SK-N-SH (cell line): Measurements from ENCODE around the gene USB1. TPM values are rescaled to one million over a fixed set of nuclear protein-coding genes. Genes with fewer than 3 reads are reported as not detected.

Experiments
- CTCF ChIA-PET: fragments of 300-600, 350-600 bp; formaldehyde crosslinking; extraction: SDS; loops from one replicate; lab custom pipeline; 2021; lab: Yijun Ruan, JAX
- POLR2A ChIA-PET: fragments of 350-600 bp; sonication (Branson Sonifier 250); formaldehyde crosslinking; extraction: SDS; loops from one replicate; lab custom pipeline; 2020; ENCODE audit warnings: antibody characterized with exemption, inconsistent platforms; lab: Yijun Ruan, JAX
- DNase-seq: peaks from one replicate; pipeline ENCODE4 v3.0.0; 2012
- H2AFZ ChIP-seq: fragments of 200-600 bp; sonication (generic); 2 replicates; pipeline ENCODE4 v1.8.1; 2016; ENCODE audit warnings: antibody characterized with exemption, mild to moderate bottlenecking, low read depth
- H3F3A ChIP-seq: fragments of 200-600 bp; sonication (generic); replicated peaks from 2 replicates; pipeline ENCODE3; 2016; ENCODE audit warnings: antibody characterized with exemption, mild to moderate bottlenecking; ENCODE audit not compliant: insufficient read depth
- H3K27ac ChIP-seq, 2 experiments: fragments of 200-500 bp in 1 of 2; fragments of 200-600 bp in 1 of 2; sonication (Bioruptor generic) in 1 of 2; sonication (generic), shearing (Covaris generic) in 1 of 2; 2 replicates each; pipeline versions ENCODE4 v1.5.1 to v1.6.1; 2014 to 2016; ENCODE audit warnings: low read depth in 2 of 2, inconsistent platforms in 1 of 2, low read length in 1 of 2, mild to moderate bottlenecking in 1 of 2, mixed read lengths in 1 of 2
- H3K27me3 ChIP-seq: fragments of 200-600 bp; sonication (generic), shearing (Covaris generic); 2 replicates; pipeline ENCODE4 v1.6.1; 2016; ENCODE audit warnings: mixed run types; ENCODE audit not compliant: insufficient read depth
- H3K36me3 ChIP-seq, 2 experiments: fragments of 200-500 bp in 1 of 2; fragments of 200-600 bp in 1 of 2; sonication (Bioruptor generic) in 1 of 2; sonication (generic) in 1 of 2; replicated peaks in 1 of 2; 2 replicates each; pipeline versions ENCODE3 to v1.5.1; 2014 to 2016; ENCODE audit warnings: low read length in 1 of 2, mild to moderate bottlenecking in 1 of 2; ENCODE audit not compliant: insufficient read depth in 2 of 2, control insufficient read depth in 1 of 2
- H3K4me1 ChIP-seq, 2 experiments: fragments of 200-500 bp in 1 of 2; fragments of 200-600 bp in 1 of 2; sonication (Bioruptor generic) in 1 of 2; sonication (generic), shearing (Covaris generic) in 1 of 2; 2 replicates each; pipeline versions ENCODE4 v1.5.1 to v1.6.1; 2014 to 2016; ENCODE audit warnings: low read depth in 1 of 2, low read length in 1 of 2, mixed run types in 1 of 2; ENCODE audit not compliant: insufficient read depth in 2 of 2, control insufficient read depth in 1 of 2
- H3K4me2 ChIP-seq: fragments of 200-600 bp; sonication (generic), shearing (Covaris generic); 2 replicates; pipeline ENCODE4 v1.6.1; 2017; ENCODE audit warnings: mixed run types
- H3K4me3 ChIP-seq, 2 experiments: fragments of 200-500 bp in 1 of 2; fragments of 200-600 bp in 1 of 2; sonication (Bioruptor generic) in 1 of 2; sonication (generic), shearing (Covaris generic) in 1 of 2; 2 replicates each; pipeline versions ENCODE4 v1.5.1 to v1.8.1; 2014 to 2016; ENCODE audit warnings: low read depth in 2 of 2, inconsistent platforms in 1 of 2, low read length in 1 of 2, mild to moderate bottlenecking in 1 of 2, mixed read lengths in 1 of 2, moderate library complexity in 1 of 2
- H3K79me2 ChIP-seq: fragments of 200-600 bp; sonication (generic); 2 replicates; pipeline ENCODE4 v1.8.1; 2017; ENCODE audit warnings: mild to moderate bottlenecking; ENCODE audit not compliant: insufficient read depth
- H3K9ac ChIP-seq: fragments of 200-600 bp; sonication (generic); 2 replicates; pipeline ENCODE4 v1.6.1; 2017; ENCODE audit warnings: mixed run types
- H3K9me2 ChIP-seq: fragments of 200-600 bp; sonication (generic); 2 replicates; pipeline ENCODE4 v1.6.1; 2017; ENCODE audit warnings: mixed run types
- H3K9me3 ChIP-seq: fragments of 200-600 bp; sonication (generic); 2 replicates; pipeline ENCODE4 v1.6.1; 2017; ENCODE audit warnings: mixed run types, mild to moderate bottlenecking, moderate library complexity
- H4K20me1 ChIP-seq: fragments of 200-600 bp; sonication (generic); 2 replicates; pipeline ENCODE4 v1.6.1; 2017; ENCODE audit warnings: mild to moderate bottlenecking, mixed run types; ENCODE audit not compliant: insufficient read depth
- CHD2 ChIP-seq: fragments of 150-350 bp; IDR thresholded peaks from 2 replicates; pipeline ENCODE4 v1.6.1; 2018; ENCODE audit warnings: low read length; ENCODE audit not compliant: partially characterized antibody
- EP300 ChIP-seq, 2 experiments: IDR thresholded peaks; 2 replicates each; pipeline versions ENCODE4 v1.4.0 to v1.6.1; 2012; ENCODE audit warnings: borderline replicate concordance in 1 of 2, low read depth in 1 of 2, low read length in 1 of 2
- EZH2phosphoT487 ChIP-seq: fragments of 200-600 bp; sonication (generic); IDR thresholded peaks from 2 replicates; pipeline ENCODE4 v1.6.1; 2017; ENCODE audit warnings: low read depth, mixed run types, mild to moderate bottlenecking, antibody characterized with exemption, moderate library complexity, borderline replicate concordance
- GATA2 ChIP-seq: sonication (generic); formaldehyde crosslinking; IDR thresholded peaks from 2 replicates; pipeline ENCODE4 v1.5.0; 2020; ENCODE audit warnings: mild to moderate bottlenecking, missing genetic modification reagents
- JUND ChIP-seq: IDR thresholded peaks from 2 replicates; pipeline ENCODE4 v1.4.0; 2012
- MXI1 ChIP-seq: IDR thresholded peaks from 2 replicates; pipeline ENCODE4 v1.6.1; 2012; ENCODE audit warnings: mild to moderate bottlenecking, low read depth, low read length, improper control_type of control experiment
- YY1 ChIP-seq: IDR thresholded peaks from 2 replicates; pipeline ENCODE4 v1.4.0; 2012; ENCODE audit warnings: low read depth, mild to moderate bottlenecking
- WGBS: methylation state at CpG from one replicate; pipeline ENCODE4 v1.1.6; 2017; ENCODE audit warnings: low lambda C conversion rate; 5-methylcytosine and 5-hydroxymethylcytosine counted together
- polyA plus RNA-seq, 3 experiments: library from polyadenylated mRNA; depleted of rRNA; stranded (reverse); fragments of >200 nt; gene quantifications; 2 replicates each; pipeline ENCODE4 v1.2.3, GENCODE V29; 2012
- TF ChIP-seq, protein P1 (sequence below): IDR thresholded peaks from 2 replicates; pipeline ENCODE4 v1.4.0; 2012; ENCODE audit warnings: low read depth, borderline replicate concordance
- TF ChIP-seq, protein P2 (sequence below): fragments of 150-350 bp; IDR thresholded peaks from 2 replicates; pipeline ENCODE4 v1.6.1; 2016; ENCODE audit warnings: mild to moderate bottlenecking, low read depth, low read length
- TF ChIP-seq, protein P3 (sequence below): IDR thresholded peaks from 2 replicates; pipeline ENCODE4 v1.6.1; 2012; ENCODE audit warnings: mild to moderate bottlenecking, low read depth, low read length, moderate library complexity

The USB1 gene
- polyA plus RNA-seq, 1 of the 3 experiments (the other 2 are of a cell fraction): 94.1 TPM

DNA sequence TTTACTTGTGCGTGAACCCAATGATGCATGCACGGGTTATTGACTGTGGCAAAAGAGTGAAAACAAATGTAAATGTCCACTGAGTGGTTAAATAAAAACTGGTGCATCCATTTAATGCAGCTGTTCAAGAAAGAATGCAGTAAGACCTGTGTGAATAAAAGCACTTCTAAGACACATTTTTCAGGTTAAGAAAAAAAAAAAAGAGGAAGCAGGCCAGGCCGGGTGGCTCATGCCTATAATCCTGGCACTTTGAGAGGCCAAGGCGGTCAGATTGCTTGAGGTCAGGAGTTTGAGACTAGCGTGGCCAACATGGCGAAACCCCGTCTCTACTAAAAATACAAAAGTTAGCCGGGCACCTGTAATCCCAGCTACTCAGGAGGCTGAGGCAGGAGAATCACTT lies 42.1 kb upstream of the USB1 start:
- H3F3A ChIP-seq: no peaks in the 10 kb centered on the region
- WGBS: 76% methylated on average over 8 of the region's 8 CpGs
- POLR2A ChIA-PET: no interaction called here
- H3K4me3 ChIP-seq: no peak overlapping the region
- TF ChIP-seq EP300 (IDR thresholded peaks at IDR 0.05; ENCODE audit: borderline replicate concordance in 1 of 2, low read depth in 1 of 2, low read length in 1 of 2): no peak
- TF ChIP-seq EZH2phosphoT487: no peak
- no peak for TF ChIP-seq CHD2
- TF ChIP-seq, protein P1, sequence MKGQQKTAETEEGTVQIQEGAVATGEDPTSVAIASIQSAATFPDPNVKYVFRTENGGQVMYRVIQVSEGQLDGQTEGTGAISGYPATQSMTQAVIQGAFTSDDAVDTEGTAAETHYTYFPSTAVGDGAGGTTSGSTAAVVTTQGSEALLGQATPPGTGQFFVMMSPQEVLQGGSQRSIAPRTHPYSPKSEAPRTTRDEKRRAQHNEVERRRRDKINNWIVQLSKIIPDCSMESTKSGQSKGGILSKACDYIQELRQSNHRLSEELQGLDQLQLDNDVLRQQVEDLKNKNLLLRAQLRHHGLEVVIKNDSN: no peak
- H3K9me3 ChIP-seq: no peaks in the 10 kb centered on the region
- no peak overlapping the region for H3K9ac ChIP-seq
- H2AFZ ChIP-seq: no peak overlapping the region
- no peak overlapping the region for H3K4me2 ChIP-seq
- no peaks in the 10 kb centered on the region for H3K36me3 ChIP-seq
- H3K27ac ChIP-seq: no peak overlapping the region
- no peaks in the 10 kb centered on the region for H4K20me1 ChIP-seq
- H3K4me1 ChIP-seq: no peaks in the 10 kb centered on the region; a peak in 1 of 4 replicates
- CTCF ChIA-PET: interaction anchor here (1.1 kb wide), 2 partner anchors 42 to 59 kb away, joined by 3 to 4 read pairs; partner anchors contain the start of gene USB1
- H3K79me2 ChIP-seq: no peaks in the 10 kb centered on the region
- no peak for DNase-seq
- no peaks in the 10 kb centered on the region for H3K9me2 ChIP-seq
- H3K27me3 ChIP-seq: peaks cover 8% of the 10 kb centered on the region; the same call in 1 of the 2 replicates

DNA sequence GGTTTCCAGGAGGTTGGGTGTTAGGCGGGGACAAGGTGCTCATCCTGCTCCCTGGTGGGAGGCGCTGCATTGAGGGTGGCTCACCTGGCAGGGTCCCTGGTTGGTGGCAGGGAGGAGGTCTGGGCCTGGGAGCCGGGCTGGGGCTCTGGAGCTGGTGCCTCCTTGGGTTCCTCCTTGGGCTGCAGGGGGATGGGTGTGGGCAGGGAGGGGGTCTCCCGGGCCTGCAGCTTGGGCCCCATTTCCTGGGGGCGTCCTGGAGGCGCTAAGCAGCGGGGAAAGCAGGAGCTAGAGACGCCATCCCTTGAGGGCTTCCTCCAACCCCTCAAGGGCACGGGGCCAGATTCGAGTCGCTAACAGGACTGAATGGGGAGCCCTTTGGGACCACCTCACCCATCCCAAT lies 41.4 kb upstream of the USB1 start:
- 74% methylated on average over 11 of the region's 11 CpGs for WGBS
- no peak for DNase-seq
- no peaks in the 10 kb centered on the region for H3K9me3 ChIP-seq
- no peak overlapping the region for H3K9ac ChIP-seq
- ChIA-PET CTCF (interaction anchor here (1.1 kb wide), 1 partner anchor 60 kb away, joined by 4 read pairs; no protein-coding TSS in a partner anchor), POLR2A (no interaction called here)
- no peaks in the 10 kb centered on the region for H3K36me3 ChIP-seq
- H3K27me3 ChIP-seq: peaks cover 8% of the 10 kb centered on the region; the same call in 1 of the 2 replicates
- no peak overlapping the region for H3K4me3 ChIP-seq
- H3K27ac ChIP-seq: no peak overlapping the region
- H2AFZ ChIP-seq: no peak overlapping the region
- no peak for TF ChIP-seq GATA2
- TF ChIP-seq MXI1: no peak
- TF ChIP-seq YY1: no peak
- TF ChIP-seq JUND: no peak
- TF ChIP-seq, protein P2, sequence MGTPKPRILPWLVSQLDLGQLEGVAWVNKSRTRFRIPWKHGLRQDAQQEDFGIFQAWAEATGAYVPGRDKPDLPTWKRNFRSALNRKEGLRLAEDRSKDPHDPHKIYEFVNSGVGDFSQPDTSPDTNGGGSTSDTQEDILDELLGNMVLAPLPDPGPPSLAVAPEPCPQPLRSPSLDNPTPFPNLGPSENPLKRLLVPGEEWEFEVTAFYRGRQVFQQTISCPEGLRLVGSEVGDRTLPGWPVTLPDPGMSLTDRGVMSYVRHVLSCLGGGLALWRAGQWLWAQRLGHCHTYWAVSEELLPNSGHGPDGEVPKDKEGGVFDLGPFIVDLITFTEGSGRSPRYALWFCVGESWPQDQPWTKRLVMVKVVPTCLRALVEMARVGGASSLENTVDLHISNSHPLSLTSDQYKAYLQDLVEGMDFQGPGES: no peak
- TF ChIP-seq, protein P3, sequence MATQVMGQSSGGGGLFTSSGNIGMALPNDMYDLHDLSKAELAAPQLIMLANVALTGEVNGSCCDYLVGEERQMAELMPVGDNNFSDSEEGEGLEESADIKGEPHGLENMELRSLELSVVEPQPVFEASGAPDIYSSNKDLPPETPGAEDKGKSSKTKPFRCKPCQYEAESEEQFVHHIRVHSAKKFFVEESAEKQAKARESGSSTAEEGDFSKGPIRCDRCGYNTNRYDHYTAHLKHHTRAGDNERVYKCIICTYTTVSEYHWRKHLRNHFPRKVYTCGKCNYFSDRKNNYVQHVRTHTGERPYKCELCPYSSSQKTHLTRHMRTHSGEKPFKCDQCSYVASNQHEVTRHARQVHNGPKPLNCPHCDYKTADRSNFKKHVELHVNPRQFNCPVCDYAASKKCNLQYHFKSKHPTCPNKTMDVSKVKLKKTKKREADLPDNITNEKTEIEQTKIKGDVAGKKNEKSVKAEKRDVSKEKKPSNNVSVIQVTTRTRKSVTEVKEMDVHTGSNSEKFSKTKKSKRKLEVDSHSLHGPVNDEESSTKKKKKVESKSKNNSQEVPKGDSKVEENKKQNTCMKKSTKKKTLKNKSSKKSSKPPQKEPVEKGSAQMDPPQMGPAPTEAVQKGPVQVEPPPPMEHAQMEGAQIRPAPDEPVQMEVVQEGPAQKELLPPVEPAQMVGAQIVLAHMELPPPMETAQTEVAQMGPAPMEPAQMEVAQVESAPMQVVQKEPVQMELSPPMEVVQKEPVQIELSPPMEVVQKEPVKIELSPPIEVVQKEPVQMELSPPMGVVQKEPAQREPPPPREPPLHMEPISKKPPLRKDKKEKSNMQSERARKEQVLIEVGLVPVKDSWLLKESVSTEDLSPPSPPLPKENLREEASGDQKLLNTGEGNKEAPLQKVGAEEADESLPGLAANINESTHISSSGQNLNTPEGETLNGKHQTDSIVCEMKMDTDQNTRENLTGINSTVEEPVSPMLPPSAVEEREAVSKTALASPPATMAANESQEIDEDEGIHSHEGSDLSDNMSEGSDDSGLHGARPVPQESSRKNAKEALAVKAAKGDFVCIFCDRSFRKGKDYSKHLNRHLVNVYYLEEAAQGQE: no peak
- no peak overlapping the region for H3K4me2 ChIP-seq
- H4K20me1 ChIP-seq: no peaks in the 10 kb centered on the region
- H3F3A ChIP-seq: no peaks in the 10 kb centered on the region
- no peaks in the 10 kb centered on the region for H3K79me2 ChIP-seq
- H3K9me2 ChIP-seq: no peaks in the 10 kb centered on the region
- H3K4me1 ChIP-seq: no peaks in the 10 kb centered on the region; a peak in 1 of 4 replicates
